ENCODE results near the gene SLC2A11.

The SLC2A11 gene

DNA sequence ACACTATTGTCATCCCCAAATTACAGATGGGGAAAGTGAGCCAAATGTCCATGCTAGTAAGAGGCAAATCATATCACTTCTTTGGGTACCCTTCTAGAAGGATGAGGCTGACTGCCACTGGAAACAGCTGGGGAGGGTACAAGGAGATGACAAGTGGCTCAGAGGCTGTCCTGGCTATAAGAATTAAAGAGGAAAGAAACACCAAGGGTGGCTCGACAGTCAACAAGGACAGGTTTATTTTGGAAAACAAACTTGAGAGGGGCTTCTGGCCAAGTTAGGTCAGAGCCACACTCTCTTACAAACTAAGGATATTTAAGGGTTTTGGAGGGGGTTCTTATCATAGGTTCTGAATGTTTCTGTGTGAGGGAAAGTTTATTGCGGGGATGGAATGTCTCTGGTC is 34.5 kb downstream of the SLC2A11 start:
- TF ChIP-seq, protein P1, sequence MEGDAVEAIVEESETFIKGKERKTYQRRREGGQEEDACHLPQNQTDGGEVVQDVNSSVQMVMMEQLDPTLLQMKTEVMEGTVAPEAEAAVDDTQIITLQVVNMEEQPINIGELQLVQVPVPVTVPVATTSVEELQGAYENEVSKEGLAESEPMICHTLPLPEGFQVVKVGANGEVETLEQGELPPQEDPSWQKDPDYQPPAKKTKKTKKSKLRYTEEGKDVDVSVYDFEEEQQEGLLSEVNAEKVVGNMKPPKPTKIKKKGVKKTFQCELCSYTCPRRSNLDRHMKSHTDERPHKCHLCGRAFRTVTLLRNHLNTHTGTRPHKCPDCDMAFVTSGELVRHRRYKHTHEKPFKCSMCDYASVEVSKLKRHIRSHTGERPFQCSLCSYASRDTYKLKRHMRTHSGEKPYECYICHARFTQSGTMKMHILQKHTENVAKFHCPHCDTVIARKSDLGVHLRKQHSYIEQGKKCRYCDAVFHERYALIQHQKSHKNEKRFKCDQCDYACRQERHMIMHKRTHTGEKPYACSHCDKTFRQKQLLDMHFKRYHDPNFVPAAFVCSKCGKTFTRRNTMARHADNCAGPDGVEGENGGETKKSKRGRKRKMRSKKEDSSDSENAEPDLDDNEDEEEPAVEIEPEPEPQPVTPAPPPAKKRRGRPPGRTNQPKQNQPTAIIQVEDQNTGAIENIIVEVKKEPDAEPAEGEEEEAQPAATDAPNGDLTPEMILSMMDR (conservative IDR thresholded peaks at IDR 0.05; ENCODE audit: low read depth, low read length): no peak
- no peak overlapping the region for H3K4me3 ChIP-seq (ENCODE audit: low read depth, low read length)
- no peak for DNase-seq (ENCODE audit: low read depth)

DNA sequence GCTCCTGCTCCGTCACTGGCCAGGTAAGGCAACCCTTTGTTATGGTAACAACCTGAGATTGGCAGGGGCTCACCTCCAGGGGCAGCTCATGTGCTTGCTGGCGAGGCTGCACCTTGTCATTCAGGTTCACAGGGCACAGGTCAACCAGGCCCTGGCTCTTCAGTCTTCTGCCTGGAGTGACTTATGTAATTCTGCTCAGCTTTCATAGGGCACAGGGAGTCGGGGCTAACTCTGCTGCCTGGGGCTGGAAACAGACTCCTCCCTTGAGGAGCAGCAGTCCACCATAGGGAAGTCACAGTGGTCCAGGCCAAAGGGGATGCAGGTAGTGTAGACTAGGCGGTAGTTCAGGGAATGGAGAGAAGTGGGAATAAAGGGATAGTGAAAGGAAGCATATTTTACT is 35.0 kb downstream of the SLC2A11 start:
- DNase-seq (ENCODE audit: low read depth): no peak
- TF ChIP-seq, protein P1 (conservative IDR thresholded peaks at IDR 0.05; ENCODE audit: low read depth, low read length): no peak
- H3K4me3 ChIP-seq (ENCODE audit: low read depth, low read length): no peak overlapping the region

DNA sequence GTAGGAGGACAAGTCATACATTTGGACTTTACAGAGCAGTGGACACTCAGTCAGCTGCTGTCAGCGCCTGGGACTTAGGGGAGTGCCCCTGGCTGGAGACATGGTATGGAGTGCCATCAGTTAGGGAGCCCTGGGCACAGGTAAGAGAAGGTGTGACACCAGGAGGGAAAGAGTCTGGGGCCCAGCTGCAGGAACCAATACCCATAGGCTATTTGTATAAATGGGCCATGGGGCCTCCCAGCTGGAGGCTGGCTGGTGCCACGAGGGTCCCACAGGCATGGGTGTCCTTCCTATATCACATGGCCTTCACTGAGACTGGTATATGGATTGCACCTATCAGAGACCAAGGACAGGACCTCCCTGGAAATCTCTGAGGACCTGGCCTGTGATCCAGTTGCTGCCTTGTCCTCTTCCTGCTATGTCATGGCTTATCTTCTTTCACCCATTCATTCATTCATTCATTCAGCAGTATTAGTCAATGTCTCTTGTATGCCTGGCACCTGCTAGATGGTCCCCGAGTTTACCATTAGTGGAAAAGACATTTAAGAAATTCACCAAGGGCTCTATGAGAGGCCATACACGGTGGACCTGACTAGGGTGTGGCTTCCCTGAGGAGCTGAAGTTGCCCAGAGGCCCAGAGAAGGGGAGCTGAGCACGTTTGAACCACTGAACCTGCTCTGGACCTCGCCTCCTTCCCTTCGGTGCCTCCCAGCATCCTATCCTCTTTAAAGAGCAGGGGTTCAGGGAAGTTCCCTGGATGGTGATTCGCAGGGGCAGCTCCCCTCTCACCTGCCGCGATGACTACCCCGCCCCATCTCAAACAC is 35.7 kb downstream of the SLC2A11 start:
- TF ChIP-seq, protein P1 (conservative IDR thresholded peaks at IDR 0.05; ENCODE audit: low read depth, low read length): no peak
- peak overlapping the region; percentile 92 for H3K4me3 ChIP-seq (ENCODE audit: low read depth, low read length)
- no peak for DNase-seq (ENCODE audit: low read depth)

DNA sequence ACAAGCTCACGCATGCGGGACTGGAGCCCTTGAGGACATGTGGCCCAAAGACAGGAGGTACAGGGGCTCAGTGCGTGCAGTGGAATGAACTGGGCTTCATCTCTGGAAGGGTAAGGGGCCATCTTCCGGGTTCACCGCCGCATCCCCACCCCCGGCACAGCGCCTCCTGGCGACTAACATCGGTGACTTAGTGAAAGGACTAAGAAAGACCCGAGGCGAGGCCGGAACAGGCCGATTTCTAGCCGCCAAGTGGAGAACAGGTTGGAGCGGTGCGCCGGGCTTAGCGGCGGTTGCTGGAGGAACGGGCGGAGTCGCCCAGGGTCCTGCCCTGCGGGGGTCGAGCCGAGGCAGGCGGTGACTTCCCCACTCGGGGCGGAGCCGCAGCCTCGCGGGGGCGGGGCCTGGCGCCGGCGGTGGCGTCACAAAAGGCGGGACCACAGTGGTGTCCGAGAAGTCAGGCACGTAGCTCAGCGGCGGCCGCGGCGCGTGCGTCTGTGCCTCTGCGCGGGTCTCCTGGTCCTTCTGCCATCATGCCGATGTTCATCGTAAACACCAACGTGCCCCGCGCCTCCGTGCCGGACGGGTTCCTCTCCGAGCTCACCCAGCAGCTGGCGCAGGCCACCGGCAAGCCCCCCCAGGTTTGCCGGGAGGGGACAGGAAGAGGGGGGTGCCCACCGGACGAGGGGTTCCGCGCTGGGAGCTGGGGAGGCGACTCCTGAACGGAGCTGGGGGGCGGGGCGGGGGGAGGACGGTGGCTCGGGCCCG is 36.5 kb downstream of the SLC2A11 start, which contains the start of gene MIF:
MIF (plus strand) TSS at position 439 of the 765 bp plus-strand sequence; CDS start at position 531, 92 bp downstream.
- DNase-seq (ENCODE audit: low read depth): peak; percentile 97
- H3K4me3 ChIP-seq (ENCODE audit: low read depth, low read length): peak within 1 kb of the TSS; percentile 92
- TF ChIP-seq, protein P1 (conservative IDR thresholded peaks at IDR 0.05; ENCODE audit: low read depth, low read length): peak; percentile 85

DNA sequence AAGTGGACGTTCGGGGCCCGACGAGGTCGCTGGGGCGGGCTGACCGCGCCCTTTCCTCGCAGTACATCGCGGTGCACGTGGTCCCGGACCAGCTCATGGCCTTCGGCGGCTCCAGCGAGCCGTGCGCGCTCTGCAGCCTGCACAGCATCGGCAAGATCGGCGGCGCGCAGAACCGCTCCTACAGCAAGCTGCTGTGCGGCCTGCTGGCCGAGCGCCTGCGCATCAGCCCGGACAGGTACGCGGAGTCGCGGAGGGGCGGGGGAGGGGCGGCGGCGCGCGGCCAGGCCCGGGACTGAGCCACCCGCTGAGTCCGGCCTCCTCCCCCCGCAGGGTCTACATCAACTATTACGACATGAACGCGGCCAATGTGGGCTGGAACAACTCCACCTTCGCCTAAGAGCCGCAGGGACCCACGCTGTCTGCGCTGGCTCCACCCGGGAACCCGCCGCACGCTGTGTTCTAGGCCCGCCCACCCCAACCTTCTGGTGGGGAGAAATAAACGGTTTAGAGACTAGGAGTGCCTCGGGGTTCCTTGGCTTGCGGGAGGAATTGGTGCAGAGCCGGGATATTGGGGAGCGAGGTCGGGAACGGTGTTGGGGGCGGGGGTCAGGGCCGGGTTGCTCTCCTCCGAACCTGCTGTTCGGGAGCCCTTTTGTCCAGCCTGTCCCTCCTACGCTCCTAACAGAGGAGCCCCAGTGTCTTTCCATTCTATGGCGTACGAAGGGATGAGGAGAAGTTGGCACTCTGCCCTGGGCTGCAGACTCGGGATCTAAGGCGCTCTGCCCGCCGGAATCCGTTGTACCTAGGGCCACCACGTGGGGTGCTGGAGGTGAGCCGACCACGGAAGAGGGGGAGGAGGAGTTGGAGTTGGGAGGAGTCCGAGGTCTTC is 37.3 kb downstream of the SLC2A11 start:
- peak; percentile 94 for DNase-seq (ENCODE audit: low read depth)
- TF ChIP-seq, protein P1 (conservative IDR thresholded peaks at IDR 0.05; ENCODE audit: low read depth, low read length): peak; percentile 39
- H3K4me3 ChIP-seq (ENCODE audit: low read depth, low read length): peak overlapping the region; percentile 92

DNA sequence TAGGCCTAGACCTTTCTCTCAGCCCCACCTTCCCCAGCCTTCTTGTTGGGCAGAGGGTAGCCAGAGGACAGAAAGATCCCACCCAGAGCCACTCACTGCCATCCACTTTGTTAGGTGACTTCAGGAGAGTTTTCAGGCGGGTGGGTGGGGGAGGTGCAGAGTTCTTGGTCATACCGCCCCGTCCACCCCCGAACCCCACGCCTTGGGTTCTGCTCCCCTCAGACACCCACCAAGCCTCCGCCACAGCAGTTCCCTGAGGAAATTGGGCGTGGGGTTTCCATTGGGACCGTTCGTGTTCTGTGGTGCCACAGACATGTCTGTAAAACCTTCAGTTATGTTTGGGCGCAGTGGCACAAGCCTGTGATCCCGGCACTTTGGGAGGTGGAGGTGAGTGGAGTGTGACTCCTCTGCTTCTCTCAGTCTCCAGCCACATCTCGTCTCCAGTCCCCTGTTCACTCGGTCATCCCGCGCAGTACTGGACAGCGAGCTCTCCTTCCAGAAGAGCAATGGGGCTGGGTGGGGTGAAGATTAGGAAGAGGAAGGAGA is 38.0 kb downstream of the SLC2A11 start:
- TF ChIP-seq, protein P1 (conservative IDR thresholded peaks at IDR 0.05; ENCODE audit: low read depth, low read length): no peak
- H3K4me3 ChIP-seq (ENCODE audit: low read depth, low read length): peak overlapping the region; percentile 92
- DNase-seq (ENCODE audit: low read depth): no peak

All from choroid plexus epithelial cell (primary cell).